ENCODE measurements around the gene PDGFD.

PDGFD gene

GRCh38 chr11:103907548-103908455, 256.1 kb downstream of the PDGFD start:
- H3K36me3 ChIP-seq (ENCODE audit: insufficient read depth, low read length): 0 out of 2 replicates have a peak, but pooled peaks cover 3% of the 10 kb centered on the region
- H3K4me3 ChIP-seq: peak overlapping the region; percentile 62
- DNase-seq (ENCODE audit: low read depth, low spot score): no peak
- no peaks in the 10 kb centered on the region for H3K9me3 ChIP-seq (ENCODE audit: low read depth, low read length)
- TF ChIP-seq POLR2AphosphoS5 (IDR thresholded peaks at IDR 0.05; ENCODE audit: borderline replicate concordance, low read depth, low read length): no peak
- TF ChIP-seq EZH2 (IDR thresholded peaks at IDR 0.05): no peak
- no peak for TF ChIP-seq FOXP2 (optimal IDR thresholded peaks at IDR 0.05; ENCODE audit: control extremely low read depth, extremely low read length, insufficient read depth)
- H3K27ac ChIP-seq: peak overlapping the region; percentile 76
- H3K9ac ChIP-seq (ENCODE audit: insufficient read length): peak overlapping the region; percentile 26

DNA sequence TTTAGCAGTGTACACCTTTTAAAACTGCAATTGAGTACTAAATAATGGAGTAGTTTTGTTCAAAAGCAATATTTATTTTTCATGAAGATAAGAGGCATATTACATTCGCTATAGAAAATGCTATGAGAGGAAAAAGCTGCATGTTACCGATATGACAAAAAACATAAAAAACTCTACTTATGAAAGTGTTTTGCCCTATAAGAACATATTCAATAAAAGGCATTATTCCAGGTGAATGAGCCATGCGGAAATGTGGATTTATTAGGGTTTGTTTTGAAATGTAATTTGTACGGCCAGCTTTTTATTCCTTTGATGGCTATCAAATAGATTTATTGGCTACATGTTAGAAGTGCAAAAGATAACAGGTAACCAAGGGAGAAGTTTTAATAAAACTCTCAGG, 256.8 kb downstream of the PDGFD start:
- TF ChIP-seq FOXP2 (optimal IDR thresholded peaks at IDR 0.05; ENCODE audit: control extremely low read depth, extremely low read length, insufficient read depth) (no peak), POLR2AphosphoS5 (IDR thresholded peaks at IDR 0.05; ENCODE audit: borderline replicate concordance, low read depth, low read length) (no peak), EZH2 (IDR thresholded peaks at IDR 0.05) (no peak)
- Histone ChIP-seq H3K36me3 (ENCODE audit: insufficient read depth, low read length) (0 out of 2 replicates have a peak, but pooled peaks cover 3% of the 10 kb centered on the region), H3K9ac (ENCODE audit: insufficient read length) (no peak overlapping the region), H3K4me3 (peak overlapping the region; percentile 62), H3K9me3 (ENCODE audit: low read depth, low read length) (no peaks in the 10 kb centered on the region), H3K27ac (no peak overlapping the region)
- no peak for DNase-seq (ENCODE audit: low read depth, low spot score)

DNA sequence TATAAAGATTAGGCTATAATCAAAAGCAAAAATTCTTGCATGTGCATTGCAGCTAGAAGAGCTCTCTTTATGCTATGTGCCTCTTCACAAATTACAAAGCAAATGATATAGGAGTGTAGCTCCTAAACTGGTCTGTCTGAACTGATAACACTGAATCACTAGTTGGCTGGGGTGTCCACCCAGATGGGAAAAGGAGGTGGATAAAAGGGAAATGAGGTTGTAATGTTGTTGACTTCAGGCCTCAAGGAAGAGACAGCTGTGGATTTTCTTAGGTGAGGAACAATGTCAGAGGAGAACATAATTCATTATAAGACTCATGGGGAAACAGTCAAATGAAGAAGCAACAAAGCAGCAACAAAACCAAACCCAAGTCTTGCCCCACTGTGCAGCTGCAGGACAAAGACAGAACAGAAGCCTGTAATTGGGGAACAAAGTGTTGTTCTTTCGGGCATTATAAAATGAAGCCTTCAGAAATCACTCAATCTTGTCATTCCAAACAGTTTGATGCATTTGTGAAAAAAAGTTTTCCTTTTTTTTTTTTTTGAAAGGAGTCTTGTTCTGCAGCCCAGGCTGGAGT, 257.6 kb downstream of the PDGFD start:
- no peak overlapping the region for H3K4me3 ChIP-seq
- 0 out of 2 replicates have a peak, but pooled peaks cover 3% of the 10 kb centered on the region for H3K36me3 ChIP-seq (ENCODE audit: insufficient read depth, low read length)
- TF ChIP-seq POLR2AphosphoS5 (IDR thresholded peaks at IDR 0.05; ENCODE audit: borderline replicate concordance, low read depth, low read length) (no peak), FOXP2 (optimal IDR thresholded peaks at IDR 0.05; ENCODE audit: control extremely low read depth, extremely low read length, insufficient read depth) (no peak), EZH2 (IDR thresholded peaks at IDR 0.05) (no peak)
- H3K9ac ChIP-seq (ENCODE audit: insufficient read length): no peak overlapping the region
- H3K27ac ChIP-seq: no peak overlapping the region
- DNase-seq (ENCODE audit: low read depth, low spot score): no peak
- H3K9me3 ChIP-seq (ENCODE audit: low read depth, low read length): no peaks in the 10 kb centered on the region

GRCh38 chr11:103904324-103904667, 259.7 kb downstream of the PDGFD start:
- TF ChIP-seq EZH2 (IDR thresholded peaks at IDR 0.05): no peak
- no peak for TF ChIP-seq FOXP2 (optimal IDR thresholded peaks at IDR 0.05; ENCODE audit: control extremely low read depth, extremely low read length, insufficient read depth)
- no peak for TF ChIP-seq POLR2AphosphoS5 (IDR thresholded peaks at IDR 0.05; ENCODE audit: borderline replicate concordance, low read depth, low read length)
- Histone ChIP-seq H3K9ac (ENCODE audit: insufficient read length) (no peak overlapping the region), H3K4me3 (no peak overlapping the region), H3K36me3 (ENCODE audit: insufficient read depth, low read length) (no peaks in the 10 kb centered on the region), H3K27ac (no peak overlapping the region), H3K9me3 (ENCODE audit: low read depth, low read length) (no peaks in the 10 kb centered on the region)
- DNase-seq (ENCODE audit: low read depth, low spot score): no peak

- Histone ChIP-seq H3K9me3 (ENCODE audit: low read depth, low read length) (no peaks in the 10 kb centered on the region), H3K27ac (no peak overlapping the region), H3K4me3 (no peak overlapping the region), H3K36me3 (ENCODE audit: insufficient read depth, low read length) (no peaks in the 10 kb centered on the region), H3K9ac (ENCODE audit: insufficient read length) (no peak overlapping the region)
- no peak for DNase-seq (ENCODE audit: low read depth, low spot score)
- TF ChIP-seq FOXP2 (optimal IDR thresholded peaks at IDR 0.05; ENCODE audit: control extremely low read depth, extremely low read length, insufficient read depth) (no peak), EZH2 (IDR thresholded peaks at IDR 0.05) (no peak), POLR2AphosphoS5 (IDR thresholded peaks at IDR 0.05; ENCODE audit: borderline replicate concordance, low read depth, low read length) (no peak)
Measured at GRCh38 chr11:103903621-103904323, 260.2 kb downstream of the PDGFD start.

DNA sequence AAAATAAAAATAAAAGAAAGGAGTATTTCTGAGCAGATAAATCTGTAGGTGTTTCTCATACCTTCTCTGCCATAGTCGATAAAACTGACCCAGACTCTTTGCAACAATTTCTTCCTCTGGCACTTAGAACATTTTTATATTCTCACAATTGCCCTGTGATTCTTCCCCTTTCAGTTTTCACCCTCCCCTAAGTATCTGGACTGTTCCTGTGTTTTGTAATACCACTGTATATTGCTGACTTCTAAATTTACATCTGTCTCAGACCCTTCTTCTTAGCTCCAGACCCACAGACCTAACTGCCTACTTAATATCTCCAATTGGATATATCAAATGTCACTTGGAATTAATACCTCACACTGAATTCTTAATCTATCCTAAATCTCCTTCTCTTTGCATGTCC, 261.0 kb downstream of the PDGFD start:
- Histone ChIP-seq H3K9ac (ENCODE audit: insufficient read length) (no peak overlapping the region), H3K9me3 (ENCODE audit: low read depth, low read length) (no peaks in the 10 kb centered on the region), H3K36me3 (ENCODE audit: insufficient read depth, low read length) (no peaks in the 10 kb centered on the region), H3K27ac (no peak overlapping the region), H3K4me3 (no peak overlapping the region)
- TF ChIP-seq POLR2AphosphoS5 (IDR thresholded peaks at IDR 0.05; ENCODE audit: borderline replicate concordance, low read depth, low read length) (no peak), EZH2 (IDR thresholded peaks at IDR 0.05) (no peak), FOXP2 (optimal IDR thresholded peaks at IDR 0.05; ENCODE audit: control extremely low read depth, extremely low read length, insufficient read depth) (no peak)
- DNase-seq (ENCODE audit: low read depth, low spot score): no peak

GRCh38 chr11:103901656-103902055, 262.3 kb downstream of the PDGFD start:
- no peak overlapping the region for H3K27ac ChIP-seq

More at GRCh38 chr11:103901656-103902055, 262.3 kb downstream of the PDGFD start:
- Histone ChIP-seq H3K36me3 (ENCODE audit: insufficient read depth, low read length) (no peaks in the 10 kb centered on the region), H3K4me3 (no peak overlapping the region), H3K9me3 (ENCODE audit: low read depth, low read length) (no peaks in the 10 kb centered on the region), H3K9ac (ENCODE audit: insufficient read length) (no peak overlapping the region)
- TF ChIP-seq FOXP2 (optimal IDR thresholded peaks at IDR 0.05; ENCODE audit: control extremely low read depth, extremely low read length, insufficient read depth) (no peak), EZH2 (IDR thresholded peaks at IDR 0.05) (no peak), POLR2AphosphoS5 (IDR thresholded peaks at IDR 0.05; ENCODE audit: borderline replicate concordance, low read depth, low read length) (no peak)
- DNase-seq (ENCODE audit: low read depth, low spot score): no peak

All from SK-N-MC (cell line).